HepG2 (cell line): ENCODE results near the gene P4HB. TPM values are rescaled to one million over a fixed set of nuclear protein-coding genes. Genes with fewer than 3 reads are reported as not detected.

ENCODE experiments used
- BHLHE40 ChIP-seq: IDR thresholded peaks from 2 replicates; pipeline ENCODE4 v1.6.1; 2011; ENCODE audit warnings: low read length, improper control_type of control experiment
- DNMT3B ChIP-seq: conservative IDR thresholded peaks from 2 replicates; pipeline ENCODE4 v1.6.1; 2016; ENCODE audit warnings: missing biosample characterization, control low read depth
- NFYB ChIP-seq: sonication (generic); formaldehyde crosslinking; IDR thresholded peaks from 2 replicates; pipeline ENCODE4 v1.4.0; 2020; ENCODE audit warnings: missing genetic modification reagents
- TSC22D2 ChIP-seq: sonication (generic); formaldehyde crosslinking; IDR thresholded peaks from 2 replicates; pipeline ENCODE4 v1.5.1; 2020; ENCODE audit warnings: missing genetic modification reagents, mild to moderate bottlenecking, borderline replicate concordance
- ZNF678 ChIP-seq: sonication (generic); formaldehyde crosslinking; IDR thresholded peaks from 2 replicates; pipeline ENCODE4 v1.4.0; 2020; ENCODE audit warnings: mild to moderate bottlenecking, missing genetic modification reagents
- ZNF747 ChIP-seq: sonication (generic); formaldehyde crosslinking; IDR thresholded peaks from 2 replicates; pipeline ENCODE4 v1.8.1; 2023; ENCODE audit warnings: missing genetic modification reagents, mild to moderate bottlenecking, borderline replicate concordance
- polyA plus RNA-seq, 8 experiments: library from polyadenylated mRNA; depleted of rRNA in 3 of 8; stranded (reverse) in 7 of 8; unstranded in 1 of 8; fragments of >200 nt; fragmentation: Illumina TruSeq in 4 of 8; extraction: Trizol in 4 of 8; gene quantifications; 2 replicates each; pipeline versions ENCODE4 v1.2.1 to v1.2.3, GENCODE V29; 2011 to 2016; ENCODE audit warnings: low read depth in 4 of 8, missing spikeins in 1 of 8, mixed read lengths in 1 of 8; ENCODE audit not compliant: insufficient read depth in 1 of 8
- total RNA-seq, 5 experiments: library from RNA; depleted of rRNA; stranded (reverse); fragments of >200 nt; fragmentation: Illumina TruSeq; extraction: Trizol; gene quantifications; 2 replicates each; pipeline ENCODE4 v1.2.3, GENCODE V29; 2016; ENCODE audit warnings: low read depth in 1 of 5
- TF ChIP-seq, protein P1 (sequence below): sonication (generic); formaldehyde crosslinking; IDR thresholded peaks from 2 replicates; pipeline ENCODE4 v1.4.0; 2020; ENCODE audit warnings: mild to moderate bottlenecking, missing genetic modification reagents
- TF ChIP-seq, protein P2 (sequence below): sonication (generic); formaldehyde crosslinking; IDR thresholded peaks from 2 replicates; pipeline ENCODE4 v1.4.0; 2020; ENCODE audit warnings: mild to moderate bottlenecking, missing genetic modification reagents
- TF ChIP-seq, protein P3 (sequence below): sonication (generic); formaldehyde crosslinking; IDR thresholded peaks from 2 replicates; pipeline ENCODE4 v1.4.0; 2020; ENCODE audit warnings: mild to moderate bottlenecking, missing genetic modification reagents
- TF ChIP-seq, protein P4 (sequence below): IDR thresholded peaks from 2 replicates; pipeline ENCODE4 v1.6.1; 2016; ENCODE audit warnings: missing compliant biosample characterization, missing genetic modification reagents, borderline replicate concordance
- TF ChIP-seq, protein P5 (sequence below): sonication (generic); formaldehyde crosslinking; IDR thresholded peaks from 2 replicates; pipeline ENCODE4 v1.4.0; 2020; ENCODE audit warnings: missing genetic modification reagents, mild to moderate bottlenecking, borderline replicate concordance
- TF ChIP-seq, protein P6 (sequence below): sonication (generic); formaldehyde crosslinking; IDR thresholded peaks from 2 replicates; pipeline ENCODE4 v1.5.0; 2020; ENCODE audit warnings: missing genetic modification reagents

Gene P4HB
- total and polyA plus RNA-seq, 2 of the 13 experiments (the other 11 are each of a cell fraction or from before 2014, with no cell fraction given), result 185 to 782 TPM

DNA sequence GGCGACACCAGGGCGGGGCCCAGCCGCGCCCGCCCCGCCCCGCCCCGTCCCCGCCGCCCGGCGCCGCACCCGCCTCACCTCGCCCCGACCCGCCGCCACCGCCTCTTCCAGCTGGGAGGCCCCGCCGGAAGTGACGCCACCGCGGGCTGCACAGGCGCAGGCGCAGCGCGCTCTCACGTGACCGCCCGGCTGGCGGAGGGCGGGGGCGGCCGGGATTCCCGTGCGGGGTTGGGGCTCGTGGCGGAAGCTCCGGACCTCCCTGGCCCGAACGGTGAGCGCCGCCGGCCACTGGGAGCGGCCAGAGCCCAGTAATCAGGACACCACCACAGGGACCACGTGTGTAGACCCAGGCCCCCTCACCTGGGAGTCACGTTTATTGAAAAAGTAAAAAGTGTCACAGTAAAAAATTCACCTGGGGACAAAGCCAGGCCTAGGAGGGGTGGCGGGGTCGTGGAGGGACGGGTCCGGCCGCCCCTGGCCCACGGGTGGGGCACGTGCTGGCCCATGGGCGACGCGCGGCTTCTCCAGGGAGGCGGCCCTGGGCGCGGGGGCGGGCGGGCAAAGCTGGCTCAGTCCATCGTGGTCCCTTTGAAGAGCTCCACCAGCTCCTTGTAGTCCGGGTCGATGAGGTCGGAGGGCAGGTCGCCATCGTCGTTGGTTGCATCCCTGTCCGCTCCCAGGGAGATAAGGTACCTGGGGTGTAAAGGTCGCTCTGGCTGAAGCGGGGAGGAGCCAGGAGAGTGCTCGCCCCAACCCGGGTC, 27.0 kb downstream of the P4HB start, which contains the start of gene MCRIP1 (continued):
- TF ChIP-seq TSC22D2 (CRISPR knock-in tag) (peak; percentile 5; the same call in 1 of the 2 replicates), BHLHE40 (peak; percentile 99), DNMT3B (CRISPR knock-in tag) (no peak; the same call in 1 of the 2 replicates), ZNF678 (CRISPR knock-in tag) (peak; percentile 98), ZNF747 (CRISPR knock-in tag) (peak; percentile 77), NFYB (0 out of 2 replicates have a peak, but pooled peaks have one; percentile 15)
- TF ChIP-seq, protein P1, sequence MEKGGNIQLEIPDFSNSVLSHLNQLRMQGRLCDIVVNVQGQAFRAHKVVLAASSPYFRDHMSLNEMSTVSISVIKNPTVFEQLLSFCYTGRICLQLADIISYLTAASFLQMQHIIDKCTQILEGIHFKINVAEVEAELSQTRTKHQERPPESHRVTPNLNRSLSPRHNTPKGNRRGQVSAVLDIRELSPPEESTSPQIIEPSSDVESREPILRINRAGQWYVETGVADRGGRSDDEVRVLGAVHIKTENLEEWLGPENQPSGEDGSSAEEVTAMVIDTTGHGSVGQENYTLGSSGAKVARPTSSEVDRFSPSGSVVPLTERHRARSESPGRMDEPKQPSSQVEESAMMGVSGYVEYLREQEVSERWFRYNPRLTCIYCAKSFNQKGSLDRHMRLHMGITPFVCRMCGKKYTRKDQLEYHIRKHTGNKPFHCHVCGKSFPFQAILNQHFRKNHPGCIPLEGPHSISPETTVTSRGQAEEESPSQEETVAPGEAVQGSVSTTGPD (CRISPR knock-in tag), result no peak
- TF ChIP-seq, protein P2, sequence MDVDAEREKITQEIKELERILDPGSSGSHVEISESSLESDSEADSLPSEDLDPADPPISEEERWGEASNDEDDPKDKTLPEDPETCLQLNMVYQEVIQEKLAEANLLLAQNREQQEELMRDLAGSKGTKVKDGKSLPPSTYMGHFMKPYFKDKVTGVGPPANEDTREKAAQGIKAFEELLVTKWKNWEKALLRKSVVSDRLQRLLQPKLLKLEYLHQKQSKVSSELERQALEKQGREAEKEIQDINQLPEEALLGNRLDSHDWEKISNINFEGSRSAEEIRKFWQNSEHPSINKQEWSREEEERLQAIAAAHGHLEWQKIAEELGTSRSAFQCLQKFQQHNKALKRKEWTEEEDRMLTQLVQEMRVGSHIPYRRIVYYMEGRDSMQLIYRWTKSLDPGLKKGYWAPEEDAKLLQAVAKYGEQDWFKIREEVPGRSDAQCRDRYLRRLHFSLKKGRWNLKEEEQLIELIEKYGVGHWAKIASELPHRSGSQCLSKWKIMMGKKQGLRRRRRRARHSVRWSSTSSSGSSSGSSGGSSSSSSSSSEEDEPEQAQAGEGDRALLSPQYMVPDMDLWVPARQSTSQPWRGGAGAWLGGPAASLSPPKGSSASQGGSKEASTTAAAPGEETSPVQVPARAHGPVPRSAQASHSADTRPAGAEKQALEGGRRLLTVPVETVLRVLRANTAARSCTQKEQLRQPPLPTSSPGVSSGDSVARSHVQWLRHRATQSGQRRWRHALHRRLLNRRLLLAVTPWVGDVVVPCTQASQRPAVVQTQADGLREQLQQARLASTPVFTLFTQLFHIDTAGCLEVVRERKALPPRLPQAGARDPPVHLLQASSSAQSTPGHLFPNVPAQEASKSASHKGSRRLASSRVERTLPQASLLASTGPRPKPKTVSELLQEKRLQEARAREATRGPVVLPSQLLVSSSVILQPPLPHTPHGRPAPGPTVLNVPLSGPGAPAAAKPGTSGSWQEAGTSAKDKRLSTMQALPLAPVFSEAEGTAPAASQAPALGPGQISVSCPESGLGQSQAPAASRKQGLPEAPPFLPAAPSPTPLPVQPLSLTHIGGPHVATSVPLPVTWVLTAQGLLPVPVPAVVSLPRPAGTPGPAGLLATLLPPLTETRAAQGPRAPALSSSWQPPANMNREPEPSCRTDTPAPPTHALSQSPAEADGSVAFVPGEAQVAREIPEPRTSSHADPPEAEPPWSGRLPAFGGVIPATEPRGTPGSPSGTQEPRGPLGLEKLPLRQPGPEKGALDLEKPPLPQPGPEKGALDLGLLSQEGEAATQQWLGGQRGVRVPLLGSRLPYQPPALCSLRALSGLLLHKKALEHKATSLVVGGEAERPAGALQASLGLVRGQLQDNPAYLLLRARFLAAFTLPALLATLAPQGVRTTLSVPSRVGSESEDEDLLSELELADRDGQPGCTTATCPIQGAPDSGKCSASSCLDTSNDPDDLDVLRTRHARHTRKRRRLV, result no peak
- TF ChIP-seq, protein P3, sequence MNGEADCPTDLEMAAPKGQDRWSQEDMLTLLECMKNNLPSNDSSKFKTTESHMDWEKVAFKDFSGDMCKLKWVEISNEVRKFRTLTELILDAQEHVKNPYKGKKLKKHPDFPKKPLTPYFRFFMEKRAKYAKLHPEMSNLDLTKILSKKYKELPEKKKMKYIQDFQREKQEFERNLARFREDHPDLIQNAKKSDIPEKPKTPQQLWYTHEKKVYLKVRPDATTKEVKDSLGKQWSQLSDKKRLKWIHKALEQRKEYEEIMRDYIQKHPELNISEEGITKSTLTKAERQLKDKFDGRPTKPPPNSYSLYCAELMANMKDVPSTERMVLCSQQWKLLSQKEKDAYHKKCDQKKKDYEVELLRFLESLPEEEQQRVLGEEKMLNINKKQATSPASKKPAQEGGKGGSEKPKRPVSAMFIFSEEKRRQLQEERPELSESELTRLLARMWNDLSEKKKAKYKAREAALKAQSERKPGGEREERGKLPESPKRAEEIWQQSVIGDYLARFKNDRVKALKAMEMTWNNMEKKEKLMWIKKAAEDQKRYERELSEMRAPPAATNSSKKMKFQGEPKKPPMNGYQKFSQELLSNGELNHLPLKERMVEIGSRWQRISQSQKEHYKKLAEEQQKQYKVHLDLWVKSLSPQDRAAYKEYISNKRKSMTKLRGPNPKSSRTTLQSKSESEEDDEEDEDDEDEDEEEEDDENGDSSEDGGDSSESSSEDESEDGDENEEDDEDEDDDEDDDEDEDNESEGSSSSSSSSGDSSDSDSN (CRISPR knock-in tag), result peak; percentile 59; the same call in 1 of the 2 replicates
- TF ChIP-seq, protein P4, sequence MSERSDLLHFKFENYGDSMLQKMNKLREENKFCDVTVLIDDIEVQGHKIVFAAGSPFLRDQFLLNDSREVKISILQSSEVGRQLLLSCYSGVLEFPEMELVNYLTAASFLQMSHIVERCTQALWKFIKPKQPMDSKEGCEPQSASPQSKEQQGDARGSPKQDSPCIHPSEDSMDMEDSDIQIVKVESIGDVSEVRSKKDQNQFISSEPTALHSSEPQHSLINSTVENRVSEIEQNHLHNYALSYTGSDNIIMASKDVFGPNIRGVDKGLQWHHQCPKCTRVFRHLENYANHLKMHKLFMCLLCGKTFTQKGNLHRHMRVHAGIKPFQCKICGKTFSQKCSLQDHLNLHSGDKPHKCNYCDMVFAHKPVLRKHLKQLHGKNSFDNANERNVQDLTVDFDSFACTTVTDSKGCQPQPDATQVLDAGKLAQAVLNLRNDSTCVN (CRISPR knock-in tag), result peak; percentile 75; the same call in 1 of the 2 replicates
- TF ChIP-seq, protein P5, sequence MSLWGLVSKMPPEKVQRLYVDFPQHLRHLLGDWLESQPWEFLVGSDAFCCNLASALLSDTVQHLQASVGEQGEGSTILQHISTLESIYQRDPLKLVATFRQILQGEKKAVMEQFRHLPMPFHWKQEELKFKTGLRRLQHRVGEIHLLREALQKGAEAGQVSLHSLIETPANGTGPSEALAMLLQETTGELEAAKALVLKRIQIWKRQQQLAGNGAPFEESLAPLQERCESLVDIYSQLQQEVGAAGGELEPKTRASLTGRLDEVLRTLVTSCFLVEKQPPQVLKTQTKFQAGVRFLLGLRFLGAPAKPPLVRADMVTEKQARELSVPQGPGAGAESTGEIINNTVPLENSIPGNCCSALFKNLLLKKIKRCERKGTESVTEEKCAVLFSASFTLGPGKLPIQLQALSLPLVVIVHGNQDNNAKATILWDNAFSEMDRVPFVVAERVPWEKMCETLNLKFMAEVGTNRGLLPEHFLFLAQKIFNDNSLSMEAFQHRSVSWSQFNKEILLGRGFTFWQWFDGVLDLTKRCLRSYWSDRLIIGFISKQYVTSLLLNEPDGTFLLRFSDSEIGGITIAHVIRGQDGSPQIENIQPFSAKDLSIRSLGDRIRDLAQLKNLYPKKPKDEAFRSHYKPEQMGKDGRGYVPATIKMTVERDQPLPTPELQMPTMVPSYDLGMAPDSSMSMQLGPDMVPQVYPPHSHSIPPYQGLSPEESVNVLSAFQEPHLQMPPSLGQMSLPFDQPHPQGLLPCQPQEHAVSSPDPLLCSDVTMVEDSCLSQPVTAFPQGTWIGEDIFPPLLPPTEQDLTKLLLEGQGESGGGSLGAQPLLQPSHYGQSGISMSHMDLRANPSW, result 0 out of 2 replicates have a peak, but pooled peaks have one; percentile 40
- TF ChIP-seq, protein P6, sequence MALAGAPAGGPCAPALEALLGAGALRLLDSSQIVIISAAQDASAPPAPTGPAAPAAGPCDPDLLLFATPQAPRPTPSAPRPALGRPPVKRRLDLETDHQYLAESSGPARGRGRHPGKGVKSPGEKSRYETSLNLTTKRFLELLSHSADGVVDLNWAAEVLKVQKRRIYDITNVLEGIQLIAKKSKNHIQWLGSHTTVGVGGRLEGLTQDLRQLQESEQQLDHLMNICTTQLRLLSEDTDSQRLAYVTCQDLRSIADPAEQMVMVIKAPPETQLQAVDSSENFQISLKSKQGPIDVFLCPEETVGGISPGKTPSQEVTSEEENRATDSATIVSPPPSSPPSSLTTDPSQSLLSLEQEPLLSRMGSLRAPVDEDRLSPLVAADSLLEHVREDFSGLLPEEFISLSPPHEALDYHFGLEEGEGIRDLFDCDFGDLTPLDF (CRISPR knock-in tag), result peak; percentile 79
